HG03097 (cell line): ENCODE results near the gene GASK1B.

ENCODE experiments used
- ATAC-seq: cut with Tn5 transposase; IDR thresholded peaks from one replicate; pipeline ENCODE4 v1.9.1; 2021; ENCODE audit not compliant: unreplicated experiment, low FRiP score

GASK1B gene

GRCh38 chr4:158189422-158189821 lies 16.6 kb upstream of the GASK1B start:
- no peak for ATAC-seq

- ATAC-seq: no peak
Observed at GRCh38 chr4:158186815-158187214, 14.0 kb upstream of the GASK1B start.

- ATAC-seq: no peak
Observed at GRCh38 chr4:158182736-158183135, 9.9 kb upstream of the GASK1B start.

- ATAC-seq: no peak
Observed at GRCh38 chr4:158181906-158182305, 9.1 kb upstream of the GASK1B start.

- no peak for ATAC-seq
Observed at GRCh38 chr4:158179465-158179864, 6.6 kb upstream of the GASK1B start.

- ATAC-seq: no peak
Observed at GRCh38 chr4:158176776-158177175, 4.0 kb upstream of the GASK1B start.

- ATAC-seq: no peak
Observed at GRCh38 chr4:158176108-158176507, 3.3 kb upstream of the GASK1B start.

GRCh38 chr4:158170691-158171561 lies 1.9 kb downstream of the GASK1B start:
- ATAC-seq: no peak

GRCh38 chr4:158169931-158170690 lies 2.7 kb downstream of the GASK1B start:
- ATAC-seq: no peak

GRCh38 chr4:158169506-158169905 lies 3.3 kb downstream of the GASK1B start:
- no peak for ATAC-seq

GRCh38 chr4:158168606-158169005 lies 4.2 kb downstream of the GASK1B start:
- no peak for ATAC-seq

- ATAC-seq: no peak
Observed at GRCh38 chr4:158166701-158167100, 6.1 kb downstream of the GASK1B start.

- ATAC-seq: no peak
Observed at GRCh38 chr4:158164768-158165213, 8.0 kb downstream of the GASK1B start.

- ATAC-seq: no peak
Observed at GRCh38 chr4:158163941-158164767, 8.7 kb downstream of the GASK1B start.

GRCh38 chr4:158162631-158163030 lies 10.2 kb downstream of the GASK1B start:
- no peak for ATAC-seq

- no peak for ATAC-seq
Observed at GRCh38 chr4:158161551-158162354, 11.1 kb downstream of the GASK1B start.

GRCh38 chr4:158159718-158160094 lies 13.1 kb downstream of the GASK1B start:
- no peak for ATAC-seq

GRCh38 chr4:158159054-158159717 lies 13.6 kb downstream of the GASK1B start:
- ATAC-seq: no peak

GRCh38 chr4:158157412-158157811 lies 15.4 kb downstream of the GASK1B start:
- ATAC-seq: no peak
